Hepatocyte (in vitro differentiated cells): ENCODE results near the gene ZNF423. TPM values are rescaled to one million over a fixed set of nuclear protein-coding genes. Genes with fewer than 3 reads are reported as not detected.

ENCODE experiments used
- DNase-seq: peaks from one replicate; pipeline ENCODE4 v3.0.0-alpha.2; 2016; ENCODE audit warnings: low spot score
- H2AFZ ChIP-seq: fragments of 200-600 bp; sonication (generic); 2 replicates; pipeline ENCODE4 v1.6.0; 2016; ENCODE audit warnings: antibody characterized with exemption, mild to moderate bottlenecking
- H3K27ac ChIP-seq: fragments of 200-600 bp; sonication (generic); 2 replicates; pipeline ENCODE4 v1.5.1; 2016; ENCODE audit warnings: mild to moderate bottlenecking
- H3K27me3 ChIP-seq: fragments of 200-600 bp; sonication (generic); 2 replicates; pipeline ENCODE4 v1.6.1; 2016
- H3K36me3 ChIP-seq: fragments of 200-600 bp; sonication (generic); replicated peaks from 2 replicates; pipeline ENCODE4 v1.5.1; 2016; ENCODE audit warnings: low read depth; ENCODE audit not compliant: insufficient read depth
- H3K4me1 ChIP-seq: fragments of 200-600 bp; sonication (generic); 2 replicates; pipeline ENCODE4 v1.5.1; 2016; ENCODE audit warnings: mild to moderate bottlenecking, moderate library complexity; ENCODE audit not compliant: insufficient read depth
- H3K4me2 ChIP-seq: fragments of 200-600 bp; sonication (generic); 2 replicates; pipeline ENCODE4 v1.6.0; 2016
- H3K4me3 ChIP-seq: fragments of 200-600 bp; sonication (generic); 2 replicates; pipeline ENCODE4 v1.5.1; 2016; ENCODE audit warnings: mild to moderate bottlenecking
- H3K79me2 ChIP-seq: fragments of 200-600 bp; sonication (generic); 2 replicates; pipeline ENCODE4 v1.6.0; 2017; ENCODE audit warnings: mild to moderate bottlenecking
- H3K9me2 ChIP-seq: fragments of 200-600 bp; sonication (generic); replicated peaks from 2 replicates; pipeline ENCODE4 v1.6.0; 2017; ENCODE audit warnings: mild to moderate bottlenecking; ENCODE audit not compliant: insufficient read depth
- H3K9me3 ChIP-seq: fragments of 200-600 bp; sonication (generic); 2 replicates; pipeline ENCODE4 v1.5.1; 2016; ENCODE audit warnings: low read depth, mild to moderate bottlenecking
- H4K20me1 ChIP-seq: fragments of 200-600 bp; sonication (generic); 2 replicates; pipeline ENCODE4 v1.6.0; 2016; ENCODE audit warnings: mild to moderate bottlenecking; ENCODE audit not compliant: insufficient read depth, poor library complexity, severe bottlenecking
- EZH2 ChIP-seq: fragments of 200-600 bp; sonication (generic); IDR thresholded peaks from 2 replicates; pipeline ENCODE4 v1.6.1; 2016; ENCODE audit warnings: antibody characterized with exemption, mild to moderate bottlenecking, borderline replicate concordance
- EZH2phosphoT487 ChIP-seq: fragments of 200-600 bp; sonication (generic); IDR thresholded peaks from one replicate; pipeline ENCODE4 v1.6.1; 2018; ENCODE audit warnings: antibody characterized with exemption, mild to moderate bottlenecking, low read depth, moderate library complexity; ENCODE audit not compliant: unreplicated experiment, severe bottlenecking
- WGBS: methylation state at CpG from one replicate; pipeline ENCODE4 v1.1.6; 2016; ENCODE audit warnings: low lambda C conversion rate; ENCODE audit errors: missing lambda C conversion rate; 5-methylcytosine and 5-hydroxymethylcytosine counted together
- polyA plus RNA-seq: library from polyadenylated mRNA; unstranded; fragments of >200 nt; fragmentation: Nextera tagmentation; extraction: Ambion mirVana; gene quantifications from 2 replicates; pipeline ENCODE4 v1.2.1, GENCODE V29; 2016
- total RNA-seq: library from RNA; depleted of rRNA; stranded (reverse); fragments of >200 nt; gene quantifications from 2 replicates; pipeline ENCODE4 v1.2.3, GENCODE V29; 2014
- TF ChIP-seq, protein P1 (sequence below): fragments of 200-600 bp; sonication (generic); IDR thresholded peaks from 2 replicates; pipeline ENCODE4 v1.5.1; 2016; ENCODE audit warnings: antibody characterized with exemption, mild to moderate bottlenecking; ENCODE audit not compliant: poor library complexity

The ZNF423 gene
- total and polyA plus RNA-seq, 2 experiments from 2014 or later = 9.6 to 11.8 TPM

DNA sequence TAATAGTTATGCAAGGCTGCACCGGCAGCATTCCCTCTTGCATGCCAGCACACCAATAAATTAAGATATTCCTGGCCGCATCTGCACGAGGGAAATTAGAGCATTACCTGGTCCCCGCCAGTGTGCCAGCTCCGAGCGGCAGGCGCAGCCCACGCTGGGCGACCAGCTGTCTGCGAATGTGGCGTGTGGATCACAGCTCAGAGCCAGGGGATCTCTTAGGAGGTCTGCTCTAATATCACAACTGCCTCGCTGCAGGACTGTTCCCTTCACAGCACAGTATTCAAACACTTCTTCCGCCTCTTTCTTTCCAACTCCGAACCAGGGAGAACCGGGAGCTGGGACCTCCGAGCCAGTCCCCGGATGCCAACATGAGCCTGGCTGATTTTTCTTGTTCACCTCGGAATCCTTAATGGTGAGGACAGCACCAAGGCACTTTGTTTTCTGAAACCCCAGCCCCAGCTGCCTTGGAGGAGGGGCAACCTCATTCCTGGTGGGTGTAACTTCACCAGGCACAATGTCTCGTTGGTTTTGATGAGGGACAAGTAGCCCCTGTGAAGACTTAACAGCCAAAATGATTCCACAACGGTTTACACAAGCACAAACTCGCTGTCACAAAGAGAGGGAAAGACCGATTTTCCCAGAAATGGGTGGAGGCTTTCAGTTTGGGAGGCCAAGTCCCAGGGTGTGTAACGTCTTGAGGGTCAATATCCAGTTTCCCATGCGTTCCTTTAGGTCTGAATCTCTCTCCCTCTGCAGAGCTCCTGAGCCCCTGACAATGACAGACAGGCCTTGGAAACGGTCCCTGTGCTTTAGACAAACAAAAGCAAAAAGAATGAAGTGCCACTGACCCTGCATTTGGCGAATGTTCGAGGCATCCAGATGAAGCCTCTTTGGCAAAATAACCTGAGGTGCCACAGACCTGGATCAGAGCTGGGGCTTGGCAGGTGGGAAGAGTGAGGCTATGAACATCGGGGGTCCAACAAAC lies 269.2 kb downstream of the ZNF423 start:
- DNase-seq = no peak
- 86% methylated on average over 28 of the region's 28 CpGs for WGBS
- H3K4me1 ChIP-seq = peaks cover 5% of the 10 kb centered on the region
- H3K4me2 ChIP-seq = no peak overlapping the region
- H3K27ac ChIP-seq = no peak overlapping the region
- no peaks in the 10 kb centered on the region for H4K20me1 ChIP-seq
- H3K9me3 ChIP-seq = no peaks in the 10 kb centered on the region
- no peak overlapping the region for H3K4me3 ChIP-seq
- no peaks in the 10 kb centered on the region for H3K27me3 ChIP-seq
- H3K79me2 ChIP-seq = no peaks in the 10 kb centered on the region
- H3K9me2 ChIP-seq = no peaks in the 10 kb centered on the region
- H3K36me3 ChIP-seq = no peaks in the 10 kb centered on the region
- TF ChIP-seq, protein P1, sequence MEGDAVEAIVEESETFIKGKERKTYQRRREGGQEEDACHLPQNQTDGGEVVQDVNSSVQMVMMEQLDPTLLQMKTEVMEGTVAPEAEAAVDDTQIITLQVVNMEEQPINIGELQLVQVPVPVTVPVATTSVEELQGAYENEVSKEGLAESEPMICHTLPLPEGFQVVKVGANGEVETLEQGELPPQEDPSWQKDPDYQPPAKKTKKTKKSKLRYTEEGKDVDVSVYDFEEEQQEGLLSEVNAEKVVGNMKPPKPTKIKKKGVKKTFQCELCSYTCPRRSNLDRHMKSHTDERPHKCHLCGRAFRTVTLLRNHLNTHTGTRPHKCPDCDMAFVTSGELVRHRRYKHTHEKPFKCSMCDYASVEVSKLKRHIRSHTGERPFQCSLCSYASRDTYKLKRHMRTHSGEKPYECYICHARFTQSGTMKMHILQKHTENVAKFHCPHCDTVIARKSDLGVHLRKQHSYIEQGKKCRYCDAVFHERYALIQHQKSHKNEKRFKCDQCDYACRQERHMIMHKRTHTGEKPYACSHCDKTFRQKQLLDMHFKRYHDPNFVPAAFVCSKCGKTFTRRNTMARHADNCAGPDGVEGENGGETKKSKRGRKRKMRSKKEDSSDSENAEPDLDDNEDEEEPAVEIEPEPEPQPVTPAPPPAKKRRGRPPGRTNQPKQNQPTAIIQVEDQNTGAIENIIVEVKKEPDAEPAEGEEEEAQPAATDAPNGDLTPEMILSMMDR = no peak
- TF ChIP-seq EZH2phosphoT487 (no peak), EZH2 (no peak)
- H2AFZ ChIP-seq = no peak overlapping the region

DNA sequence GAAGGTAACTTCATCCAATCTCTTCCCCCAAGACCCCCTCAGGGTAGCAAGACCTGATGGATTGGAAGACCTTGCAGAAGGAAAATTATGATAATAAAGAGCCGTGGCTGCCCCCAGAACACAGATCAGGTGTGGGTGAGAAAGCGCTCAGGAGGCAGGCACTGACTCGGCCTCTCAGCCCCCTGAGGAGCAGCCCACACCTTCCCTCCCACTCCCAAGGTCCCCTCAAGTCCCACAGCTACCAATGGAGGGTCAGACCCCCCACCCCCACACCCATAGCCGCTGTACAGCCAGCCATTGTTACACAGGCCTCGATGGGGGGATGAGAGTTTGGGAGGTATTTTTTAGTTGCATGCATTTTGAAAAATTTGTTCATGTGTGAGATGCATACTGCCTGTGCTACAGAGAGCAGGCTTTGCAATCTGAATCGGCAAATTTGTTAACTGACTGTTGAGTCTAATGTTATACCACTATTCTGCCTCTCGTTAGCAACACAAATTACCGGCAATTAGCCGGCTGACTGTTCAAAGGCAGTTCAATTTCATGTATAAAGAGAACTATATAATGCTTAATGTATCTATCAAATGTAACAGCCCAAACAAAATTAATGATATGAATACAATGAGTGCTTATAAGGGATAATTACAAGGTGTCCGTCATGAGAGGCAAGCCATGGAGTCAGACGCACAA lies 270.6 kb downstream of the ZNF423 start:
- WGBS = 92% methylated on average over 11 of the region's 11 CpGs

DNA sequence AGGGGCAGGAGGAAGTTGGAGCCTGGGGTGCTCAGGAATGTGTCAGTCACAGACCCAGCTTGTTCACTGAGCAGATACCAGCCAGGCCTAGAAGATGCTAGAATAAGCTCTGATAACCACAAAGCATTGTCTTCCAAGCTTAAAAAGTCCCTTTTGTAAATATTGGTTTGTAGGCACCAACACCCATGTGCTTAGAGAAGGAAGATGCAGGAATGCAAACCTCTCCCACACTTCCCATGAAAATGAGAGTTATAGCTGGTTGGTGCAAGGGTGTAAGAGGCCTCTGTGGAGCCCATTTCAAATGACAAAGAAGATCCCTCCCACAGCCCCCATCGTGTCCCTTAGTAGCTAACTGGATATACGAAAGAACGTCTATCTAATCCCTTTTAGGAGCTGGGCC lies 272.0 kb downstream of the ZNF423 start:
- TF ChIP-seq, protein P1 = no peak
- TF ChIP-seq EZH2phosphoT487 = no peak
- TF ChIP-seq EZH2 = no peak
- Histone ChIP-seq H2AFZ (no peak overlapping the region), H3K4me2 (no peak overlapping the region), H3K9me3 (no peaks in the 10 kb centered on the region), H3K4me3 (no peak overlapping the region), H3K27me3 (no peaks in the 10 kb centered on the region), H4K20me1 (no peaks in the 10 kb centered on the region), H3K79me2 (no peaks in the 10 kb centered on the region), H3K36me3 (no peaks in the 10 kb centered on the region), H3K4me1 (peaks cover 9% of the 10 kb centered on the region), H3K9me2 (no peaks in the 10 kb centered on the region), H3K27ac (no peak overlapping the region)
- WGBS = 63% methylated on average over 3 of the region's 3 CpGs
- no peak for DNase-seq

More for the DNA sequence above, 270.6 kb downstream of the ZNF423 start:
- H3K9me3 ChIP-seq = no peaks in the 10 kb centered on the region
- H3K4me2 ChIP-seq = no peak overlapping the region
- no peaks in the 10 kb centered on the region for H4K20me1 ChIP-seq
- H3K27me3 ChIP-seq = no peaks in the 10 kb centered on the region
- no peak overlapping the region for H3K27ac ChIP-seq
- no peak overlapping the region for H3K4me3 ChIP-seq
- peaks cover 12% of the 10 kb centered on the region for H3K4me1 ChIP-seq
- H3K79me2 ChIP-seq = no peaks in the 10 kb centered on the region
- H2AFZ ChIP-seq = no peak overlapping the region
- TF ChIP-seq EZH2 (no peak), EZH2phosphoT487 (no peak)
- TF ChIP-seq, protein P1 = no peak
- DNase-seq = no peak
- H3K9me2 ChIP-seq = no peaks in the 10 kb centered on the region
- H3K36me3 ChIP-seq = no peaks in the 10 kb centered on the region
